Activated B cell treated with CpG ODN at 0.5 μM for 24 hours (primary cell): ENCODE results near the gene ANGEL1. TPM values are rescaled to one million over a fixed set of nuclear protein-coding genes. Genes with fewer than 3 reads are reported as not detected.

Experiments used
- ATAC-seq: fragments of 200-7000 bp; cut with Tn5 transposase; one replicate; pipeline ENCODE4 v1.10.0; 2021; ENCODE audit warnings: low read depth, mild to moderate bottlenecking, moderate library complexity
- CTCF ChIA-PET: fragments of 350-600 bp; sonication (Branson Sonifier 250); formaldehyde crosslinking; loops from one replicate; lab custom pipeline; 2021; ENCODE audit warnings: antibody characterized with exemption; lab: Charles Lee
- POLR2A ChIA-PET: fragments of 350-600 bp; sonication (Branson Sonifier 250); formaldehyde crosslinking; loops from one replicate; lab custom pipeline; 2021; ENCODE audit warnings: antibody characterized with exemption; lab: Charles Lee
- DNase-seq: peaks from one replicate; pipeline ENCODE4 v3.0.0; 2022
- H3K27ac Mint-ChIP-seq: one replicate; pipeline ENCODE4 v1.8.0; 2020; ENCODE audit warnings: mixed read lengths
- H3K27me3 Mint-ChIP-seq: one replicate; pipeline ENCODE4 v1.8.0; 2021; ENCODE audit warnings: mixed read lengths
- H3K36me3 Mint-ChIP-seq: one replicate; pipeline ENCODE4 v1.8.0; 2021; ENCODE audit warnings: low read depth, mixed read lengths
- H3K4me1 Mint-ChIP-seq: one replicate; pipeline ENCODE4 v1.8.0; 2021; ENCODE audit warnings: mixed read lengths
- H3K4me3 Mint-ChIP-seq: one replicate; pipeline ENCODE4 v1.8.0; 2020; ENCODE audit warnings: mild to moderate bottlenecking, mixed read lengths
- H3K9me3 Mint-ChIP-seq: one replicate; pipeline ENCODE4 v1.8.0; 2020; ENCODE audit warnings: mixed read lengths
- intact Hi-C: fragments of 100-400 bp; cut with micrococcal nuclease; formaldehyde crosslinking; loops from one replicate; pipeline ENCODE4 v1.15.1; 2024
- total RNA-seq: library from RNA; stranded (reverse); gene quantifications from 2 replicates; pipeline ENCODE4 v1.2.3, GENCODE V29; 2022
- TF ChIP-seq, protein P1 (sequence below): fragments of 200-600 bp; IDR thresholded peaks from one replicate; pipeline ENCODE4 v1.8.0; 2022; ENCODE audit warnings: antibody characterized with exemption, mild to moderate bottlenecking

The ANGEL1 gene, protein sequence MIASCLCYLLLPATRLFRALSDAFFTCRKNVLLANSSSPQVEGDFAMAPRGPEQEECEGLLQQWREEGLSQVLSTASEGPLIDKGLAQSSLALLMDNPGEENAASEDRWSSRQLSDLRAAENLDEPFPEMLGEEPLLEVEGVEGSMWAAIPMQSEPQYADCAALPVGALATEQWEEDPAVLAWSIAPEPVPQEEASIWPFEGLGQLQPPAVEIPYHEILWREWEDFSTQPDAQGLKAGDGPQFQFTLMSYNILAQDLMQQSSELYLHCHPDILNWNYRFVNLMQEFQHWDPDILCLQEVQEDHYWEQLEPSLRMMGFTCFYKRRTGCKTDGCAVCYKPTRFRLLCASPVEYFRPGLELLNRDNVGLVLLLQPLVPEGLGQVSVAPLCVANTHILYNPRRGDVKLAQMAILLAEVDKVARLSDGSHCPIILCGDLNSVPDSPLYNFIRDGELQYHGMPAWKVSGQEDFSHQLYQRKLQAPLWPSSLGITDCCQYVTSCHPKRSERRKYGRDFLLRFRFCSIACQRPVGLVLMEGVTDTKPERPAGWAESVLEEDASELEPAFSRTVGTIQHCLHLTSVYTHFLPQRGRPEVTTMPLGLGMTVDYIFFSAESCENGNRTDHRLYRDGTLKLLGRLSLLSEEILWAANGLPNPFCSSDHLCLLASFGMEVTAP
- total RNA-seq = 14.9 and 17.9 TPM in 2 replicates

DNA sequence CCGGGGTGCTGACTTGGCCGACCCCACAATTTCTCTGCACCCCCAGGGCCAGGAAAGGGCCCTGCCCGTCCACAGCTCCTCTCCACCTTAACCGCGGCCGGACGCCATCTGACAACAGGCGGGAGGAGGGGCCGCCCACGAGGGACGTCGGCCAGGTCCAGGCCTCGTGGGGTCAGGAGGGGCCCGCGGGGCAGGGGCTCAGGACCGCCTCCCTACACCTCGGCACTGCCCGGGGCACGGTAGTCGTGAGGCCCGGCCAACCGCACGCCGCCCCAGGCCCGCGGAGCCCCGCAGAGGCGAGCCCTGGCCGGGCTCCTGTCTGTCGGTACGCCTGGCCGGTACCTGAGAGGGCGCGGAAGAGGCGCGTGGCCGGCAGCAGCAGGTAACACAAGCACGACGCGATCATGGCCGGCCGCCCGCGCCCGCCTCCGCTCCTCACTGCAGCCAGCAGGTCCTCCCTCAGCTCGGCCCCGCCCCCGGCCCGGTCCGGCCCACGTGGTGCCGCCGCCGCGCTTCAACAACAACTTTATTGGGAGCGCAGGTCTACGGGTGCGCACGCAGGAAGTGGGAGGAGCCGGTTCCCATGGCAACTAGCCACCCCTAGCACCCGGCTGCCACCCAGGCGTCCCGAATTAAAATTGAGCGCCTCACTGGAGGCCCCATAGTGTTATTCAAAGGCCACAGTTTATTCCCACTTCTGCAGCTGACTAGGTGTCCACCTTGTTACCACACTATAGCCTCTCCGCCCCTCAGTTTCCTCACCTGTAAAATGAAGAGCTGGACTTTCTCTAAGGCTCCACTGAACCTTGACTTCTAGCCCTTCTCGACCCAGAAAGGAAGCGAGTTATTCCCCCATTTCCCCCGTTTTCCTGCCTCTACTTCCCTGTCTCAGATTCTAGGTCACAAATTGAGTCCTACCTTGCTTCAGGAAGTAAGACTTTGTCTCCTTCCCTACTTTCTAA is at the start of gene ANGEL1:
Gene ANGEL1, minus strand, starts transcription at position 461 of the 962 bp plus-strand sequence. Its CDS starts 55 bp downstream, at position 406.
- peak within 1 kb of the TSS; percentile 91 for H3K27ac Mint-ChIP-seq
- ATAC-seq = peak; percentile 95
- H3K27me3 Mint-ChIP-seq = no peaks in the 10 kb centered on the region
- TF ChIP-seq, protein P1, sequence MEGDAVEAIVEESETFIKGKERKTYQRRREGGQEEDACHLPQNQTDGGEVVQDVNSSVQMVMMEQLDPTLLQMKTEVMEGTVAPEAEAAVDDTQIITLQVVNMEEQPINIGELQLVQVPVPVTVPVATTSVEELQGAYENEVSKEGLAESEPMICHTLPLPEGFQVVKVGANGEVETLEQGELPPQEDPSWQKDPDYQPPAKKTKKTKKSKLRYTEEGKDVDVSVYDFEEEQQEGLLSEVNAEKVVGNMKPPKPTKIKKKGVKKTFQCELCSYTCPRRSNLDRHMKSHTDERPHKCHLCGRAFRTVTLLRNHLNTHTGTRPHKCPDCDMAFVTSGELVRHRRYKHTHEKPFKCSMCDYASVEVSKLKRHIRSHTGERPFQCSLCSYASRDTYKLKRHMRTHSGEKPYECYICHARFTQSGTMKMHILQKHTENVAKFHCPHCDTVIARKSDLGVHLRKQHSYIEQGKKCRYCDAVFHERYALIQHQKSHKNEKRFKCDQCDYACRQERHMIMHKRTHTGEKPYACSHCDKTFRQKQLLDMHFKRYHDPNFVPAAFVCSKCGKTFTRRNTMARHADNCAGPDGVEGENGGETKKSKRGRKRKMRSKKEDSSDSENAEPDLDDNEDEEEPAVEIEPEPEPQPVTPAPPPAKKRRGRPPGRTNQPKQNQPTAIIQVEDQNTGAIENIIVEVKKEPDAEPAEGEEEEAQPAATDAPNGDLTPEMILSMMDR = no peak
- no peaks in the 10 kb centered on the region for H3K9me3 Mint-ChIP-seq
- peaks cover 24% of the 10 kb centered on the region for H3K36me3 Mint-ChIP-seq
- ChIA-PET CTCF (no interaction called here), POLR2A (interaction anchor here (1.0 to 2.2 kb wide), 9 partner anchors 44 to 645 kb away, joined by 3 to 11 read pairs (median 4); partner anchors contain the start of genes AHSA1, CIPC, GSTZ1 and IRF2BPL)
- DNase-seq = peak; percentile 97
- H3K4me1 Mint-ChIP-seq = peaks cover 25% of the 10 kb centered on the region
- intact Hi-C loops = loop anchor here (1.0 to 5.0 kb wide), 12 partner anchors 52 to 1152 kb away; partner anchors contain the start of genes ADCK1, CIPC, ERG28 and GPATCH2L
- peak within 1 kb of the TSS; percentile 95 for H3K4me3 Mint-ChIP-seq

DNA sequence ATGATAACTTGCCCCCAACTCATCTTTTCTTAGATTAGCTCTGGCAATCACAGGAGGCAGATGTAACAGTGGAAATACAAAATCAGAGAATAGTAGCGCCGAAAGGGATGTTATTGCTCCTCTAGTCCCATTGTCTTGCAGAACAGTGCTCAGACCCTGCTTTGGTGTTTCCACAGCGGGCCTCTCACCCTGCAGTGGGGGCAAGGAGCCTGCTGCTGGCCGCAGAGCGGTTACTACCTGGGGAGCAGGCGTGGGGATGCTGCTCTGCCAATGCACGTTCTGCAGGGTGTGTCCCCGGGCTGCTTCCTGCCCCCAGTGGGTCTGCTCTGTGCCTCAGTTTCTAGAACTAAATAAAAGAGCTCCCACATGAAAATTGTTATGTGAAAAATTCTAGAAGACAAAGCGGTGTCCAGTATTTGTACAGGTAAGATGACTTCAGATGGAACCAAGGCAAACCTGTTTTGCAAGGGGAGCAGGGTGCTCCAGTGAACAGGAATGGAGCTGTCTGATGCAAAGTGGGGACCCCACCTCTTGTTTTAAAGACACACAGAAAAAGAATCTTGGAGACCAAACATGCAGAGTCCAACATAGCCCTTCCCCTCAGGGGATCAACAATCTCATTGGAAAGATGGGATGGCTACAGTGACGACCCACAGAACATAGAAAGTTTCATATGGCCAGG is 49.0 kb upstream of the ANGEL1 start:
- intact Hi-C loops = no loop called here
- DNase-seq (no peak), ATAC-seq (no peak)
- Mint-ChIP-seq H3K9me3 (no peaks in the 10 kb centered on the region), H3K4me3 (no peak overlapping the region), H3K27ac (no peak overlapping the region), H3K36me3 (no peaks in the 10 kb centered on the region), H3K27me3 (peaks cover 11% of the 10 kb centered on the region), H3K4me1 (peaks cover 10% of the 10 kb centered on the region)
- ChIA-PET CTCF (no interaction called here), POLR2A (no interaction called here)
- TF ChIP-seq, protein P1 = no peak

DNA sequence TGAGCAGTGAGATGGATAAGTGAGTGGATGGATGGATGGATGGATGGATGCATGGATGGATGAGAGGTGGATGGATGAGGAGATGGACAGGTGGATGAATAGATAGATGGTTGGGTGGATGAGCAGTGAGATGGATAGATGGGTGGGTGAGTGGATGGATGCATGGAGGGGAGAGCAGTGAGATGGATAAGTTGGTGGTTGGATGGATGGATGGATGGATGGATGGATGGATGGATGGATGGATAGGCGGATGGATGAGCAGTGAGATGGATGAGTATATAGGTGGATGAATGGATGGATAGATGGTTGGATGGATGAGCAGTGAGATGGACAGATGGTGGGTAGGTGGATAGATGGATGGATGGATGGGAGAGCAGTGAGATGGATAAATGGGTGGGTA is 44.1 kb upstream of the ANGEL1 start:
- Mint-ChIP-seq H3K4me1 (no peaks in the 10 kb centered on the region), H3K36me3 (no peaks in the 10 kb centered on the region), H3K27ac (no peak overlapping the region), H3K27me3 (peaks cover 17% of the 10 kb centered on the region), H3K4me3 (no peak overlapping the region), H3K9me3 (no peaks in the 10 kb centered on the region)
- ChIA-PET POLR2A (no interaction called here), CTCF (no interaction called here)
- TF ChIP-seq, protein P1 = no peak
- no peak for ATAC-seq
- intact Hi-C loops = no loop called here
- no peak for DNase-seq

DNA sequence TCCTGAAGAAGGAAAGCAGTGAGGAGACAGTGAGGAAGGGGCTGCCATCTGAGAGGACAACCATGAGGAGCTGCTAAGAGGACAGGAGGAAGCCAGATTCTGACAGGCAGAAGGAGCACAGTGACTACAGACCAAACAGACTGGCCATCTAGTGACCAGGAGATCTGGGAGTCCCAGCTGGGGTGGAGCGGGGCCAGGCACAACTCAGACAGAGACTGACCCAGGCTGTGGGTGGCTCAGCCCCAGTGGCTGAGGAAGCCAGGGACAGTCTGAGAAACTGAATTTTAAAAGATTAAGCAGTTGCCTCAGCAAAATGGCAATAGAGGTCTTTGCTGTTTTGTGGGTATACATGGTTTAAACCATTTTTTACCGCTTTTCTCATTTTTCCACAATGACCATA is 42.4 kb upstream of the ANGEL1 start:
- intact Hi-C loops = no loop called here
- Mint-ChIP-seq H3K4me3 (no peak overlapping the region), H3K27ac (no peak overlapping the region), H3K36me3 (no peaks in the 10 kb centered on the region), H3K27me3 (peaks cover 17% of the 10 kb centered on the region), H3K4me1 (no peaks in the 10 kb centered on the region), H3K9me3 (no peaks in the 10 kb centered on the region)
- ChIA-PET POLR2A (no interaction called here), CTCF (no interaction called here)
- ATAC-seq = no peak
- TF ChIP-seq, protein P1 = no peak
- no peak for DNase-seq
